Bronchial epithelial cell (primary cell): ENCODE measurements around the gene RBMS2. TPM values are rescaled to one million over a fixed set of nuclear protein-coding genes. Genes with fewer than 3 reads are reported as not detected.

Experiments used
- DNase-seq: peaks from one replicate; pipeline ENCODE4 v3.0.0-alpha.2; 2010; ENCODE audit warnings: low read depth
- FAIRE-seq: peaks from 2 replicates; lab custom pipeline; 2011; peaks lifted over from hg19 to GRCh38; lab: Jason Lieb, UNC
- H3K27me3 ChIP-seq: 2 replicates; pipeline ENCODE4 v1.5.1; 2011; ENCODE audit warnings: low read length; ENCODE audit not compliant: control insufficient read depth, insufficient read depth
- H3K36me3 ChIP-seq: 2 replicates; pipeline ENCODE4 v1.5.1; 2011; ENCODE audit warnings: low read length; ENCODE audit not compliant: control insufficient read depth, insufficient read depth
- H3K4me3 ChIP-seq: 2 replicates; pipeline ENCODE4 v1.5.1; 2011; ENCODE audit warnings: mild to moderate bottlenecking, low read depth, low read length, control low read depth
- CTCF ChIP-seq: IDR thresholded peaks from 2 replicates; pipeline ENCODE4 v1.5.1; 2011; ENCODE audit warnings: mild to moderate bottlenecking, moderate library complexity, low read length, control low read depth, inconsistent platforms; ENCODE audit not compliant: insufficient read depth, severe bottlenecking
- total RNA-seq: library from RNA; depleted of rRNA; stranded (reverse); fragments of >200 nt; gene quantifications from 2 replicates; pipeline ENCODE4 v1.2.1, GENCODE V29; 2014

RBMS2 gene
- total RNA-seq, 1 donor from 2014 or later: 9.2 TPM

GRCh38 chr12:56600753-56601152 is 79.1 kb downstream of the RBMS2 start:
- H3K36me3 ChIP-seq: peaks cover 40% of the 10 kb centered on the region
- no peak for TF ChIP-seq CTCF
- no peak for FAIRE-seq
- H3K27me3 ChIP-seq: no peaks in the 10 kb centered on the region
- DNase-seq: no peak
- no peak overlapping the region for H3K4me3 ChIP-seq

DNA sequence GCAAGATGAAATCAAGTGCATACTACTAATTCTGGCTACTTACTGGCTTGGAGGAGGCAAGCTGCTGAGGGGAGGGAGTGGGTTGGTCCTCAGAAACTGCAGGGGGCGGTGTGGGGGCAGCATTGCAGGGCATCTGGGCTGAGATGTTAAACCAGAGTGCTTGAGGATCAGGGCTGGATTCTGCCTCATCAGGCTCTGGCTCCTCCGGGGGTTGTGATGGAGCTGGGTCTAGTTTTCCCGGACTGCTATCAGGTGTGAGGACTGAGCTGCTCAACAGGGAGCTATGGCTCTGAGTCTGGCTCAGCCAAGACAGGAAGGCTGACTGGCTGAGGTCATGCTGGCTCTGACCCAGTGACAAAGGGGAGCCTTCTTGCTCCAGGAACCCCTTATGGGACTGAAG is 79.9 kb downstream of the RBMS2 start:
- FAIRE-seq (no peak), DNase-seq (no peak)
- TF ChIP-seq CTCF: no peak
- Histone ChIP-seq H3K4me3 (no peak overlapping the region), H3K36me3 (peaks cover 46% of the 10 kb centered on the region), H3K27me3 (no peaks in the 10 kb centered on the region)

GRCh38 chr12:56602239-56602638 is 80.6 kb downstream of the RBMS2 start:
- peaks cover 48% of the 10 kb centered on the region for H3K36me3 ChIP-seq
- DNase-seq (no peak), FAIRE-seq (no peak)
- no peaks in the 10 kb centered on the region for H3K27me3 ChIP-seq
- H3K4me3 ChIP-seq: no peak overlapping the region
- TF ChIP-seq CTCF: no peak

DNA sequence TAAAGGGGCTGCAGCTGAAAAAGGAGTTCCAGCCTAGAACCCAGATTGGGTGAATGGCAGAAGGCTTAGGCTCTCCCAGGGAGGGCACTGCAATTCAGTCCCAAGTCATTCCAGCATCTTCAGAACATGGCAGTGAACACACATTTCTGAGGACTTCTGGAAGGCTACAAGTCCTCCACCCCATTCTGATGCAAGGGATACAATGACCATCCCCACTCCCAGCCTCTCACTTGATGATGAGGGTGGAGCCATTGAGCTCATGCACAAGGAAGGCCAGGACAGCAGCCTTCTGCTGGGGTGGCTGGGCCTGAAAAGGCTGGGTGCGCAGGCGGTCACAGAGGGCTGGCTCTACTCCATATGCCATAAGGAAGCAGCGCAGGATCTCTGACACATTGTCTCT is 82.7 kb downstream of the RBMS2 start:
- DNase-seq (no peak), FAIRE-seq (no peak)
- H3K4me3 ChIP-seq: no peak overlapping the region
- no peaks in the 10 kb centered on the region for H3K27me3 ChIP-seq
- peaks cover 41% of the 10 kb centered on the region for H3K36me3 ChIP-seq
- TF ChIP-seq CTCF: no peak

GRCh38 chr12:56614627-56615026 is 93.0 kb downstream of the RBMS2 start:
- no peak for DNase-seq
- FAIRE-seq: no peak
- no peak overlapping the region for H3K4me3 ChIP-seq
- peaks cover 49% of the 10 kb centered on the region for H3K36me3 ChIP-seq
- TF ChIP-seq CTCF: no peak
- H3K27me3 ChIP-seq: no peaks in the 10 kb centered on the region

DNA sequence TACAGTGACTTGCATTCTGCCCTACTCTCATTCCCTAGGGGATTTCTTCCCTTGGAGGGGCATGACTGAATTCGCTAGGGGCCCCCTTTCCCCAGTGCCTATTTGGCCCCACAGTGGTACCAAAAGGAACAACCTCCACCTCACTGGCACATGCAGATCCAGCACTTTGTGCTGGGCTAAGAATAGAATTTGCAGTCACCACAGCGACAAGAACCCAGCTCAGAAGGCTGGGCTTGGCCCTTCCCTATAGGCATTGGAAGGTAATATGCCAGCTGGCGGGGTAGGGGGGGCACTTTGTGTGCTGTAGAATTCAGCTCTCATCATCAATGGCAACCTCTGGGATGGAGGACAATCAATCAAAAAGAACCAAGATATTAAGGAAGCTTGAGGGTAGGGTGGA is 94.6 kb downstream of the RBMS2 start:
- Histone ChIP-seq H3K27me3 (no peaks in the 10 kb centered on the region), H3K36me3 (peaks cover 46% of the 10 kb centered on the region), H3K4me3 (no peak overlapping the region)
- FAIRE-seq (no peak), DNase-seq (no peak)
- TF ChIP-seq CTCF: no peak
